GM12801 (cell line): ENCODE measurements around the gene DLG2.

Experiments used
- TF ChIP-seq, protein P1 (sequence below): IDR thresholded peaks from one replicate; pipeline ENCODE4 v1.5.1; 2011; ENCODE audit warnings: control low read depth; ENCODE audit not compliant: insufficient read length; ENCODE audit errors: extremely low read depth

Gene DLG2

DNA sequence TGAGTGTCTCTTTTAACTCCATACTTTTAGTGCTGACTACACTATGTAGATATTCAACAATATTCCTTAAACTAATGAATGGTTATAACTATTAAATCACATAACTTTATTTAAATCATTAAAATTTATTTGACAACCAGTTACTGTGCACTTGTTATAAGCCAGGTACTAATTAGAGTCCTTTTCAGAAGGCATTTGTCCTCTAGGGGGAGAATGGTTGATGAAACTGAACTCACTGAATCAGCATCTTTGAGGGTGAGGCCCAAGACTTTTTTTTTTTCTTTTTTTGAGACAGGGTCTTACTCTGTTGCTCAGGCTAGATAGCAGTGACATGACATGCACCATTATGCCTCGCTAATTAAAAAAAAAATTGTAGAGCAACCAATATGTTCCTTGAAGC lies 1825.3 kb downstream of the DLG2 start:
- TF ChIP-seq, protein P1, sequence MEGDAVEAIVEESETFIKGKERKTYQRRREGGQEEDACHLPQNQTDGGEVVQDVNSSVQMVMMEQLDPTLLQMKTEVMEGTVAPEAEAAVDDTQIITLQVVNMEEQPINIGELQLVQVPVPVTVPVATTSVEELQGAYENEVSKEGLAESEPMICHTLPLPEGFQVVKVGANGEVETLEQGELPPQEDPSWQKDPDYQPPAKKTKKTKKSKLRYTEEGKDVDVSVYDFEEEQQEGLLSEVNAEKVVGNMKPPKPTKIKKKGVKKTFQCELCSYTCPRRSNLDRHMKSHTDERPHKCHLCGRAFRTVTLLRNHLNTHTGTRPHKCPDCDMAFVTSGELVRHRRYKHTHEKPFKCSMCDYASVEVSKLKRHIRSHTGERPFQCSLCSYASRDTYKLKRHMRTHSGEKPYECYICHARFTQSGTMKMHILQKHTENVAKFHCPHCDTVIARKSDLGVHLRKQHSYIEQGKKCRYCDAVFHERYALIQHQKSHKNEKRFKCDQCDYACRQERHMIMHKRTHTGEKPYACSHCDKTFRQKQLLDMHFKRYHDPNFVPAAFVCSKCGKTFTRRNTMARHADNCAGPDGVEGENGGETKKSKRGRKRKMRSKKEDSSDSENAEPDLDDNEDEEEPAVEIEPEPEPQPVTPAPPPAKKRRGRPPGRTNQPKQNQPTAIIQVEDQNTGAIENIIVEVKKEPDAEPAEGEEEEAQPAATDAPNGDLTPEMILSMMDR, result no peak

DNA sequence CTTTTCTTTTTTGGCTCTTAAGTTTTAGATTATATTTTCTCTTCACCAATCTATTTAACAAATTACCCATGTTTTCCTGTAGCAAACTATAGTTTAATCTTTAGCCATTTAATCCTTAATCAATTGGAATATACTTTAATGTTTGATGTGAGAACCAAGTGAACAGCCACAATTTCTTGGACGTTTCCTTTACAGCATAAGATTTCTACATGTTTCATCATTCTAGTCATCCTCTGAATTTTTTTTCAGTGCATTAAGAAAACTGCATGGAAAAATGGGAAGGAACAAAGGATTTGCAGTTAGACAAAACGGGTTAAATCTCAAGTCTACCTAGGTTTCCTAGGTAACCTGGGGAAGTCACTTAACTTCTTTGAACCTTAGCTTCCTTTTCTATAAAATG lies 1833.8 kb downstream of the DLG2 start:
- TF ChIP-seq, protein P1, result no peak

DNA sequence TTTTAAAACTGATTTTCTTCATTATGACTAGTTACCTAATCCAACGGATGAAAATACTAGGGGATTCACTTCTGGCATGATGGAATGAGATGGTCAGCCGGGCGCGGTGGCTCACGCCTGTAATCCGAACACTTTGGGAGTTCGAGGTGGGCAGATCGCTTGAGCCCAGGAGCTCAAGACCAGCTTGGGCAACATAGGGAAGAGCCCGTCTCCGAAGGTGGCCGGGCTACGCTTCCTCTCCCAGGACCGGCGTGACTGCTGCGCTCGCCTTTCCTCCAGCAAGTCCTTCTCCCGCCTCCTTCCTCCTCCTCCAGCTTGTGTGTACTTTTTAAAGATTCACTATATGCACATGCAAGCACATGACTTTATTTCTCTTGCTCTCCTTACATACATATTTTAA lies 1835.6 kb downstream of the DLG2 start:
- TF ChIP-seq, protein P1, result no peak

DNA sequence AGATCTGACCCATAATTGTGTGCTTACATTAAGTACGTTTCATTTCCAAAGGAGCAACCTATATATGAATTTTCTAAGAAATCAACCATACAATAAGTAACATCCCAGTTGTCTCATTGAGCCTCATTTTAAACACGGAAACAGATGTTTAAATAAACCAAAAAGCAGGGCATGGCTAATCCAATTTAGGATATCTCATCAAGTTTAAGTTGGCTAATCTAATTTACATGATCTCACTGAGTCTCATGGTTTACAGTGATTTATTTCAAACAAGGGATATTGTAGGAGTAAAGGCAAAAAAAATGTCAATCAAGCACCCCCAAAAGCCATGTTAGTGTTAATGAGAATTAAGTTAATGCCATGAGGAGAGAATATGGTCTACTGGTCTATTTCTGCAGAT lies 1841.2 kb downstream of the DLG2 start:
- TF ChIP-seq, protein P1, result no peak

DNA sequence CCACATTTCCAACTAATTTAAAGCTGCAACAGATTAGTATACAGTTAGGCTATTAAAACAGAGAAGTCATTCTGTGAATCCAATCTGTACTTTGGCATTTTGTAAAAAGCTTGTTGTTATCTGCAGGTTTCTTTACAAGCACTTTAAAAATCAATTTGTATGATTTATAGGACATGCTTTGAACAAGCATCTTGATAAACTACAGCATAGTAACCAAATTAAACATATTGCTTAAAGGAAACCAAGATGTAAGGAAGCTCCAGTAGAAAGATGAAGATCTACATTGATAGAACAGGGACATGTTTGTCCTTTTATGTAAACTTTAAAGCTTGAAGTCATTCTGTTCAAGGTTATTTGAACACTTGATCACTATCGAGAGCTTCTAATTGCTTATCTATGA lies 1842.7 kb downstream of the DLG2 start:
- TF ChIP-seq, protein P1, result no peak

DNA sequence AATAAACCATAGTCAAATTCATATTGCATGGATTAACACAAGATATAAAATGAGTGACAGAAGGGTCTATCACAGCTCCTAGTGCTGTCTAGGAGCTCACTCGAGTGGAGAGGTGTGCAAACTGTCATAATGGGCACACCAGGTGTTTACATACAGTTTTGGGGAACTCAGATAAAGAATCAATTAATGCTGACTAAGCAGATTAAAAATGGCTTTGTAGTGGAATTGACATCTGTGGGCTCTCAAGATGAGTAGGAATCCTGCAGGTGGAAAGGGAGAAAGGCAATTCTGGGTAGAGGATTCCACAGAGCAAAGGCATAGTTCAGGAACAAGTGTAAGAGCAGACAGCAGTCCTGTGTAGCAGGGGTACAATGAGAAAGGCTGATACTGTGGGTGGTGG lies 1844.8 kb downstream of the DLG2 start:
- TF ChIP-seq, protein P1, result no peak

DNA sequence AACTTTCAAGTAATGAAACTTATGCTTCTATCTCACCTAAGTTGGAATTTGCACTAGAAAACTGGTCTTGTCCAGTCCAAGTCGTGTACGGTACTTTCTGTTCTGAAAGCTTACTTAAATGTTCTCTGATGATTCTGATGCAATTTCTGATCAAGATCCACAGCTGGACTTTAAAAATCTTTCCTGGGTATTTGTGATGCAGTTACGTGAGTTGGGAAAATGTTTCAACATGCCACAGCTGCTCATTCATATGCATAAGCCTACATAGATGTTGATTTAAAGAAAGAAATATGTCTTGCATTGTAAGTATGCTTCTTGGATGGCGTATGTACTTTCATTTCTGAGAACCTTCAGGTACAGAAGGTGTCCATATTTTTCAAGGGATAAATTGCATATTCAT lies 1847.3 kb downstream of the DLG2 start:
- TF ChIP-seq, protein P1, result no peak

DNA sequence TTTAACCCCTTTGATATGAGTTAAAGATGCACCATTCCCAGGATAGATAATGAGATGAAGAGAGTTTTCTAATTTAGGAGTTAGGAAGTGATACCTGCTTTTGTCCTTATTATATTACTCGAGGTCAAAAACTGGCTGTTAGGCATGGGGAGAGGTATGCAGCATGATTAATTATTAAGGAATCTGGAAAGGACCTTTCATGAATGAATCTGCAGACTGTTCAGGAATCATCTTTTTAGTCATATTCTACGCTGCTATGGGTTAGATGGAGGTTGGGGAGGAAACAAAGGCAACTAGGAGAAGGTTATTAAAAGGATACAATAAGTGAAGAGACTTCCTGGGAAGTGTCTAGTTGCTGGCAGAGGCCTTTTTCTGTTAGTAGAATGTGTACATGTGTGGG lies 1848.5 kb downstream of the DLG2 start:
- TF ChIP-seq, protein P1, result no peak
